ENCODE results near the gene IKBKE. TPM values are rescaled to one million over a fixed set of nuclear protein-coding genes. Genes with fewer than 3 reads are reported as not detected.

The IKBKE gene
- total RNA-seq, 1 experiment from 2014 or later = 6.6 TPM

DNA sequence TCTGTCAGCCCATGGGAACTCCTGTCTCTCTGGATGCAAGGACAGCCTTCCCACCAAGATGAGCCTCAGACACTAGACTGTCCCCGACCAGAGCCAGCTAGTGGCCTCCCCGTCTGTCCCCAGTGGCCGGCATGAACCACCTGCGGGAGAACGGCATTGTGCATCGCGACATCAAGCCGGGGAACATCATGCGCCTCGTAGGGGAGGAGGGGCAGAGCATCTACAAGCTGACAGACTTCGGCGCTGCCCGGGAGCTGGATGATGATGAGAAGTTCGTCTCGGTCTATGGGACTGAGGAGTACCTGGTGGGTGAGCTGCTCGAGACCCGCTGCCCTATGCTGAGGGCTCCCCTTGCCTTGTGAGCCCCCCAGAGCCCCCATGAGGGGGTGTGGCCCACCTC is 5.8 kb downstream of the IKBKE start:
- Histone ChIP-seq H3K4me1 (ENCODE audit: insufficient read depth, low read length) (peaks cover 7% of the 10 kb centered on the region; the same call in 1 of the 2 replicates), H3K4ac (ENCODE audit: low read depth, low read length) (no peak overlapping the region), H3K14ac (ENCODE audit: insufficient read depth, low read length) (no peak overlapping the region), H4K8ac (replicated peaks; ENCODE audit: insufficient read length, low read depth, low read length) (no peak overlapping the region), H3K27ac (ENCODE audit: insufficient read length, low read depth, low read length) (no peak overlapping the region), H3K23ac (ENCODE audit: insufficient read length, low read depth, low read length) (no peak overlapping the region), H3K27me3 (ENCODE audit: insufficient read depth, low read length) (no peaks in the 10 kb centered on the region), H2AK5ac (ENCODE audit: insufficient read length, low read length) (no peak overlapping the region), H2BK120ac (ENCODE audit: low read depth, low read length, poor library complexity, severe bottlenecking) (no peak overlapping the region), H2BK15ac (ENCODE audit: low read depth, low read length) (no peak overlapping the region), H2BK20ac (ENCODE audit: low read depth, low read length, poor library complexity, severe bottlenecking) (no peak overlapping the region), H3K4me2 (ENCODE audit: insufficient read depth, insufficient read length, low read length) (no peak overlapping the region), H3T11ph (ENCODE audit: low read length) (no peak overlapping the region), H3K9me3 (ENCODE audit: control insufficient read depth, low read depth, low read length) (no peaks in the 10 kb centered on the region), H3K56ac (ENCODE audit: insufficient read length, low read depth, low read length) (no peak overlapping the region), H2AFZ (ENCODE audit: low read length) (no peak overlapping the region), H3K79me2 (ENCODE audit: insufficient read depth, low read length) (no peaks in the 10 kb centered on the region), H2BK5ac (ENCODE audit: insufficient read length, low read length) (no peak overlapping the region), H4K5ac (ENCODE audit: insufficient read length, low read depth, low read length) (no peak overlapping the region), H2BK12ac (ENCODE audit: insufficient read length, low read depth, low read length) (no peak overlapping the region), H3K9ac (ENCODE audit: extremely low read depth, insufficient read length, low read length) (no peak overlapping the region), H3K18ac (ENCODE audit: insufficient read length, low read depth, low read length) (no peak overlapping the region), H3K79me1 (ENCODE audit: insufficient read depth, low read depth, low read length, poor library complexity, severe bottlenecking) (no peaks in the 10 kb centered on the region), H3K23me2 (ENCODE audit: insufficient read length, low read depth, low read length, poor library complexity, severe bottlenecking) (peaks cover 3% of the 10 kb centered on the region), H4K20me1 (ENCODE audit: control insufficient read depth, insufficient read depth, insufficient read length) (no peaks in the 10 kb centered on the region), H4K91ac (ENCODE audit: insufficient read length, low read depth, low read length) (no peak overlapping the region)
- Mint-ChIP-seq H3K9me3 (no peaks in the 10 kb centered on the region), H3K27ac (no peak overlapping the region), H3K4me1 (peaks cover 28 to 36% of the 10 kb centered on the region in 2 experiments), H3K27me3 (ENCODE audit: low read depth) (no peaks in the 10 kb centered on the region; the same call in 1 of the 2 replicates), H3K36me3 (ENCODE audit: insufficient read depth in 1 of 3, low read depth in 3 of 3) (peaks cover 12 to 22% (median 14%) of the 10 kb centered on the region in 3 experiments; a peak in 5 of 7 replicates), H3K4me3 (no peak overlapping the region)
- WGBS (ENCODE audit: extremely low coverage, insufficient read length, low lambda C conversion rate) = no CpG with 5 or more reads among the region's 17 CpGs
- TF ChIP-seq, protein P1, sequence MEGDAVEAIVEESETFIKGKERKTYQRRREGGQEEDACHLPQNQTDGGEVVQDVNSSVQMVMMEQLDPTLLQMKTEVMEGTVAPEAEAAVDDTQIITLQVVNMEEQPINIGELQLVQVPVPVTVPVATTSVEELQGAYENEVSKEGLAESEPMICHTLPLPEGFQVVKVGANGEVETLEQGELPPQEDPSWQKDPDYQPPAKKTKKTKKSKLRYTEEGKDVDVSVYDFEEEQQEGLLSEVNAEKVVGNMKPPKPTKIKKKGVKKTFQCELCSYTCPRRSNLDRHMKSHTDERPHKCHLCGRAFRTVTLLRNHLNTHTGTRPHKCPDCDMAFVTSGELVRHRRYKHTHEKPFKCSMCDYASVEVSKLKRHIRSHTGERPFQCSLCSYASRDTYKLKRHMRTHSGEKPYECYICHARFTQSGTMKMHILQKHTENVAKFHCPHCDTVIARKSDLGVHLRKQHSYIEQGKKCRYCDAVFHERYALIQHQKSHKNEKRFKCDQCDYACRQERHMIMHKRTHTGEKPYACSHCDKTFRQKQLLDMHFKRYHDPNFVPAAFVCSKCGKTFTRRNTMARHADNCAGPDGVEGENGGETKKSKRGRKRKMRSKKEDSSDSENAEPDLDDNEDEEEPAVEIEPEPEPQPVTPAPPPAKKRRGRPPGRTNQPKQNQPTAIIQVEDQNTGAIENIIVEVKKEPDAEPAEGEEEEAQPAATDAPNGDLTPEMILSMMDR (conservative IDR thresholded peaks at IDR 0.05) = no peak
- DNase-seq = no peak

Measured in H9 (cell line).